H1 (cell line): Measurements from ENCODE around the gene ASAP2. TPM values are rescaled to one million over a fixed set of nuclear protein-coding genes. Genes with fewer than 3 reads are reported as not detected.

Experiments used
- CBX5 ChIP-seq: fragments of 300-800, 300-1000 bp; sonication (generic); IDR thresholded peaks from 2 replicates; pipeline ENCODE4 v1.7.1; 2016; ENCODE audit warnings: antibody characterized with exemption, low read length, low read depth
- EZH2 ChIP-seq: fragments of 200-600 bp; sonication (generic); IDR thresholded peaks from 2 replicates; pipeline ENCODE4 v1.7.1; 2012; ENCODE audit warnings: low read depth, mild to moderate bottlenecking, moderate library complexity, low read length, inconsistent platforms; ENCODE audit not compliant: severe bottlenecking
- RBBP5 ChIP-seq: IDR thresholded peaks from 2 replicates; pipeline ENCODE4 v1.7.1; 2012; ENCODE audit warnings: low read depth, mild to moderate bottlenecking, inconsistent platforms, low read length, moderate library complexity, borderline replicate concordance
- polyA plus RNA-seq, 7 experiments: library from polyadenylated mRNA; depleted of rRNA in 3 of 7; stranded (reverse) in 5 of 7; unstranded in 2 of 7; fragments of >200 nt in 5 of 7; fragments of 200-250 nt in 2 of 7; gene quantifications; 1 replicate in 5 of 7; 2 replicates in 1 of 7; 4 replicates in 1 of 7; pipeline versions ENCODE4 v1.2.1 to v1.2.3, GENCODE V29; 2011 to 2013; ENCODE audit warnings: missing spikeins in 2 of 7, mixed read lengths in 2 of 7
- total RNA-seq: library from RNA; stranded (reverse); fragmentation: NEBNext Ultra II Directional; extraction: Animal tissue kit (Norgen Biotek cat#: 25700); gene quantifications from 2 replicates; pipeline ENCODE4 v1.2.1, GENCODE V29; 2021

ASAP2 gene
- total and polyA plus RNA-seq, 2 of the 8 experiments (the other 6 are each of a cell fraction or from before 2014, with no cell fraction given): 10.2 to 18.7 TPM

DNA sequence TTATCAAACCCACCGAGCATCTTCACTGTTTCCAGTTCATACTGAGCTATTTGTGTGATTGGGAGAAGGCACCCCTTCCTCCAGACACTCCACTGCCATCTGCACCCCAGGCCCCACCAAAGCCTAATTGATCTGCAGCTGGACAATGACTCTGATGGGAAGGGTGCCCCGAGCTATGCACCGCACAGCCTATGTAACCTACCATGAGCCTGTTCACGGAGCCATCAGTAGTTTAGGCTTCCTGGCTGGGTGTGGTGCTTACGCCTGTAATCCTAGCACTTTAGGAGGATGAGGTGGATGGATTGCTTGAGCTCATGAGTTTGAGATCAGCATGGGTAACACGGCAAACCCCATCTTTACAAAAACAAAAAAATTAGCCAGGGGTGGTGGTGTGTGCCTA lies 17.8 kb upstream of the ASAP2 start (continued):
- TF ChIP-seq RBBP5: no peak
- no peak for TF ChIP-seq EZH2
- no peak for TF ChIP-seq CBX5
